Liver (tissue), 9 donors: Measurements from ENCODE around the gene F2RL3. TPM values are rescaled to one million over a fixed set of nuclear protein-coding genes. Genes with fewer than 3 reads are reported as not detected.

Experiments used
- DNase-seq: peaks from one replicate; pipeline ENCODE4 v3.0.0-alpha.2; 2017; ENCODE audit warnings: low spot score
- H3K27ac ChIP-seq, 2 donors: one replicate each; pipeline ENCODE4 v1.7.0; 2013; ENCODE audit warnings: inconsistent platforms in 2 of 2, low read length in 2 of 2, control low read depth in 1 of 2, low read depth in 1 of 2, mild to moderate bottlenecking in 1 of 2
- H3K27me3 ChIP-seq, 4 donors: one replicate each; pipeline versions ENCODE4 v1.6.1 to v1.7.0; 2013; ENCODE audit warnings: low read length in 3 of 4, inconsistent platforms in 1 of 4, mild to moderate bottlenecking in 1 of 4, moderate library complexity in 1 of 4; ENCODE audit not compliant: control insufficient read depth in 4 of 4, insufficient read depth in 4 of 4
- H3K36me3 ChIP-seq, 4 donors: one replicate each; pipeline versions ENCODE4 v1.6.1 to v1.7.0; 2013; ENCODE audit warnings: low read length in 3 of 4, mild to moderate bottlenecking in 3 of 4, low read depth in 1 of 4, moderate library complexity in 1 of 4; ENCODE audit not compliant: control insufficient read depth in 4 of 4, insufficient read depth in 3 of 4
- H3K4me1 ChIP-seq, 4 donors: one replicate each; pipeline versions ENCODE4 v1.6.1 to v1.7.0; 2013; ENCODE audit warnings: low read length in 3 of 4, mild to moderate bottlenecking in 3 of 4, moderate library complexity in 1 of 4; ENCODE audit not compliant: control insufficient read depth in 4 of 4, insufficient read depth in 4 of 4
- H3K4me3 ChIP-seq, 3 donors: one replicate each; pipeline versions ENCODE4 v1.6.1 to v1.7.0; 2013; ENCODE audit warnings: low read length in 3 of 3, control low read depth in 1 of 3, low read depth in 1 of 3, mild to moderate bottlenecking in 1 of 3
- H3K9ac ChIP-seq, 2 donors: one replicate each; pipeline ENCODE4 v1.7.0; 2013; ENCODE audit warnings: low read length in 2 of 2, mild to moderate bottlenecking in 2 of 2, moderate library complexity in 2 of 2, control low read depth in 1 of 2, low read depth in 1 of 2
- H3K9me3 ChIP-seq, 4 donors: one replicate each; pipeline versions ENCODE4 v1.6.1 to v1.7.0; 2013; ENCODE audit warnings: low read length in 3 of 4; ENCODE audit not compliant: control insufficient read depth in 4 of 4
- EGR1 ChIP-seq, 2 donors: IDR thresholded peaks; 2 replicates each; pipeline ENCODE4 v1.6.1; 2016 to 2018; ENCODE audit warnings: antibody characterized with exemption in 2 of 2, low read depth in 2 of 2
- FOXA1 ChIP-seq: IDR thresholded peaks from 2 replicates; pipeline ENCODE4 v1.6.1; 2016; ENCODE audit warnings: antibody characterized with exemption
- FOXA2 ChIP-seq: IDR thresholded peaks from 2 replicates; pipeline ENCODE4 v1.6.1; 2016; ENCODE audit warnings: antibody characterized with exemption
- GABPA ChIP-seq, 2 donors: IDR thresholded peaks in 1 of 2; conservative IDR thresholded peaks in 1 of 2; 2 replicates each; pipeline ENCODE4 v1.6.1; 2016; ENCODE audit warnings: antibody characterized with exemption in 2 of 2, mild to moderate bottlenecking in 1 of 2, moderate library complexity in 1 of 2
- HNF4A ChIP-seq, 2 donors: conservative IDR thresholded peaks; 2 replicates each; pipeline ENCODE4 v1.6.1; 2016; ENCODE audit warnings: antibody characterized with exemption in 2 of 2, mild to moderate bottlenecking in 2 of 2
- HNF4G ChIP-seq: IDR thresholded peaks from 2 replicates; pipeline ENCODE4 v1.6.1; 2016; ENCODE audit warnings: antibody characterized with exemption
- JUND ChIP-seq, 2 donors: IDR thresholded peaks; 2 replicates each; pipeline ENCODE4 v1.6.1; 2016; ENCODE audit warnings: antibody characterized with exemption in 2 of 2
- NR2F2 ChIP-seq: IDR thresholded peaks from 2 replicates; pipeline ENCODE4 v1.6.1; 2016; ENCODE audit warnings: antibody characterized with exemption
- RAD21 ChIP-seq, 2 donors: IDR thresholded peaks; 2 replicates each; pipeline ENCODE4 v1.6.1; 2016; ENCODE audit warnings: antibody characterized with exemption in 2 of 2, mild to moderate bottlenecking in 2 of 2
- RXRA ChIP-seq, 2 donors: IDR thresholded peaks; 2 replicates each; pipeline ENCODE4 v1.6.1; 2017 to 2018; ENCODE audit warnings: antibody characterized with exemption in 2 of 2, mild to moderate bottlenecking in 1 of 2
- SP1 ChIP-seq: IDR thresholded peaks from 2 replicates; pipeline ENCODE4 v1.6.1; 2018; ENCODE audit warnings: antibody characterized with exemption, mild to moderate bottlenecking
- TAF1 ChIP-seq: conservative IDR thresholded peaks from 2 replicates; pipeline ENCODE4 v1.6.1; 2016; ENCODE audit warnings: antibody characterized with exemption, mild to moderate bottlenecking
- WGBS: extraction: QIAGEN DNeasy Blood & Tissue Kit; methylation state at CpG from one replicate; pipeline ENCODE4 v1.1.7; 2013; 5-methylcytosine and 5-hydroxymethylcytosine counted together
- polyA plus RNA-seq, 2 donors: library from polyadenylated mRNA; stranded (reverse) in 1 of 2; unstranded in 1 of 2; fragments of 200-250 nt in 1 of 2; fragments of >200 nt in 1 of 2; fragmentation: Nextera tagmentation in 1 of 2; extraction: Ambion mirVana in 1 of 2; gene quantifications; one replicate each; pipeline versions ENCODE4 v1.2.1 to v1.2.3, GENCODE V29; 2013 to 2015
- total RNA-seq, 2 donors: library from RNA; depleted of rRNA; stranded (reverse); fragments of >200 nt; gene quantifications; one replicate each; pipeline ENCODE4 v1.2.3, GENCODE V29; 2014
- TF ChIP-seq, protein P1 (sequence below): IDR thresholded peaks from 2 replicates; pipeline ENCODE4 v1.6.1; 2016; ENCODE audit warnings: antibody characterized with exemption
- TF ChIP-seq, protein P2 (sequence below): fragments of 150-350 bp; IDR thresholded peaks from 2 replicates; pipeline ENCODE4 v1.5.1; 2017; ENCODE audit warnings: improper control_type of control experiment, low read depth, low read length; ENCODE audit not compliant: missing input control
- TF ChIP-seq, protein P3 (sequence below): IDR thresholded peaks from 2 replicates; pipeline ENCODE4 v1.6.1; 2016; ENCODE audit warnings: antibody characterized with exemption
- donor health status: healthy.
- donor health status: healthy.
- donor health status: healthy.
- donor health status: healthy.
- donor health status: healthy.

The F2RL3 gene
- total and polyA plus RNA-seq, 4 donors: 0.08 to 1.6 (median 0.20) TPM

DNA sequence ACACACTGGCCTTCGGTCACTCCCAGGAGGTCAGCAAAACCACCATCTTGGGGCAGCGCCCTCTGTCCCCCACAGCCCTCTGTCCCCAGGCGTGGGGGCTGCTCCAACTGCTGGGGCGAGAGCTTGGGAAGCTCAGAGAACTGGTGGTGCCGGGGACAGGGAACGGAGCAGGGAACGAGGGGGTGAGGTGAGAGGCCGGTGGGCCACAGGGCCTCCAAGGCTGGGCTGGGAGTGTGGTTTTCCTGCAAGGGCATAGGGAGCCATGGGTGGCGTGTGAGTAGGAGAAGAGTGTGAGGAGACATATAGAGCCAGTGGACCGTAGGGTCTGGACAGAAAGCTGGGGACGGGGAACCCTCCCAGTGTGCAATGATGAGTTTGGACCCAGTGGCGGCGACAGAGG lies 34.1 kb downstream of the F2RL3 start:
- Histone ChIP-seq H3K4me1 (no peaks in the 10 kb centered on the region), H3K36me3 (no peaks in the 10 kb centered on the region), H3K9ac (no peak overlapping the region), H3K4me3 (no peak overlapping the region), H3K27ac (no peak overlapping the region), H3K27me3 (no peaks in the 10 kb centered on the region), H3K9me3 (peaks cover 1 to 13% (median 7%) of the 10 kb centered on the region in 4 donors)
- DNase-seq: no peak
- 89% methylated on average over 13 of the region's 13 CpGs for WGBS
- no peak for TF ChIP-seq EGR1 (IDR thresholded peaks at IDR 0.05; ENCODE audit: low read depth in 2 of 2)
- TF ChIP-seq HNF4A (conservative IDR thresholded peaks at IDR 0.05): no peak
- no peak for TF ChIP-seq JUND (IDR thresholded peaks at IDR 0.05)
- TF ChIP-seq RAD21 (IDR thresholded peaks at IDR 0.05): no peak
- no peak for TF ChIP-seq RXRA (IDR thresholded peaks at IDR 0.05)
- TF ChIP-seq, protein P1, sequence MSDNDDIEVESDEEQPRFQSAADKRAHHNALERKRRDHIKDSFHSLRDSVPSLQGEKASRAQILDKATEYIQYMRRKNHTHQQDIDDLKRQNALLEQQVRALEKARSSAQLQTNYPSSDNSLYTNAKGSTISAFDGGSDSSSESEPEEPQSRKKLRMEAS: no peak
- TF ChIP-seq GABPA (IDR thresholded peaks at IDR 0.05 in 1 of 2, conservative IDR thresholded peaks at IDR 0.05 in 1 of 2): no peak
- TF ChIP-seq HNF4G: no peak
- no peak for TF ChIP-seq SP1
- TF ChIP-seq, protein P2, sequence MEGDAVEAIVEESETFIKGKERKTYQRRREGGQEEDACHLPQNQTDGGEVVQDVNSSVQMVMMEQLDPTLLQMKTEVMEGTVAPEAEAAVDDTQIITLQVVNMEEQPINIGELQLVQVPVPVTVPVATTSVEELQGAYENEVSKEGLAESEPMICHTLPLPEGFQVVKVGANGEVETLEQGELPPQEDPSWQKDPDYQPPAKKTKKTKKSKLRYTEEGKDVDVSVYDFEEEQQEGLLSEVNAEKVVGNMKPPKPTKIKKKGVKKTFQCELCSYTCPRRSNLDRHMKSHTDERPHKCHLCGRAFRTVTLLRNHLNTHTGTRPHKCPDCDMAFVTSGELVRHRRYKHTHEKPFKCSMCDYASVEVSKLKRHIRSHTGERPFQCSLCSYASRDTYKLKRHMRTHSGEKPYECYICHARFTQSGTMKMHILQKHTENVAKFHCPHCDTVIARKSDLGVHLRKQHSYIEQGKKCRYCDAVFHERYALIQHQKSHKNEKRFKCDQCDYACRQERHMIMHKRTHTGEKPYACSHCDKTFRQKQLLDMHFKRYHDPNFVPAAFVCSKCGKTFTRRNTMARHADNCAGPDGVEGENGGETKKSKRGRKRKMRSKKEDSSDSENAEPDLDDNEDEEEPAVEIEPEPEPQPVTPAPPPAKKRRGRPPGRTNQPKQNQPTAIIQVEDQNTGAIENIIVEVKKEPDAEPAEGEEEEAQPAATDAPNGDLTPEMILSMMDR: no peak
- TF ChIP-seq TAF1: no peak

DNA sequence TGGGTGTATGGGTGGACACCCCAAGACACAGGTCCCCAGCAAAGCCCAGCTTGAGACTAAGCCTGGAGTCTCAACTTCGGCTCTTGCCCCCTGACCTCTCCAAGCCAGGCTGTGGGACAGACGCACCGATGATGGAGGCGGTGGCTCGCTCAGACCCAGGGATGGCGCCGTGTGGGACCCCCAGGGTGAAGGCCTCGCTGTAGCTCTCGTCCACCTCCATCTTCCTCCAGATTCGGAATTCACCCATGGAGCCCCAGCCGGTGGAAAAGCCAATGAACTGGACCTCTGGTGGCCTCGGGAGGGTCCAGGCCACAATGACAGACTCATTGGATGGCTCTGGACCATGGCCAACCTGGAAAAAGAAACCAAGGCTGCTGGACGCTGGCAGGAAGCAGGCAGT lies 39.1 kb downstream of the F2RL3 start:
- WGBS: 88% methylated on average over 13 of the region's 13 CpGs
- DNase-seq: no peak
- H3K4me1 ChIP-seq: no peaks in the 10 kb centered on the region
- H3K4me3 ChIP-seq: no peak overlapping the region
- H3K27me3 ChIP-seq: no peaks in the 10 kb centered on the region
- H3K9me3 ChIP-seq: peaks cover 0 to 6% (median 2%) of the 10 kb centered on the region in 4 donors
- H3K27ac ChIP-seq: no peak overlapping the region
- H3K9ac ChIP-seq: no peak overlapping the region
- no peaks in the 10 kb centered on the region for H3K36me3 ChIP-seq
- TF ChIP-seq RXRA (IDR thresholded peaks at IDR 0.05) (no peak), FOXA2 (no peak), RAD21 (IDR thresholded peaks at IDR 0.05) (no peak), EGR1 (IDR thresholded peaks at IDR 0.05; ENCODE audit: low read depth in 2 of 2) (no peak), SP1 (no peak), JUND (IDR thresholded peaks at IDR 0.05) (no peak), NR2F2 (no peak)
- TF ChIP-seq, protein P3, sequence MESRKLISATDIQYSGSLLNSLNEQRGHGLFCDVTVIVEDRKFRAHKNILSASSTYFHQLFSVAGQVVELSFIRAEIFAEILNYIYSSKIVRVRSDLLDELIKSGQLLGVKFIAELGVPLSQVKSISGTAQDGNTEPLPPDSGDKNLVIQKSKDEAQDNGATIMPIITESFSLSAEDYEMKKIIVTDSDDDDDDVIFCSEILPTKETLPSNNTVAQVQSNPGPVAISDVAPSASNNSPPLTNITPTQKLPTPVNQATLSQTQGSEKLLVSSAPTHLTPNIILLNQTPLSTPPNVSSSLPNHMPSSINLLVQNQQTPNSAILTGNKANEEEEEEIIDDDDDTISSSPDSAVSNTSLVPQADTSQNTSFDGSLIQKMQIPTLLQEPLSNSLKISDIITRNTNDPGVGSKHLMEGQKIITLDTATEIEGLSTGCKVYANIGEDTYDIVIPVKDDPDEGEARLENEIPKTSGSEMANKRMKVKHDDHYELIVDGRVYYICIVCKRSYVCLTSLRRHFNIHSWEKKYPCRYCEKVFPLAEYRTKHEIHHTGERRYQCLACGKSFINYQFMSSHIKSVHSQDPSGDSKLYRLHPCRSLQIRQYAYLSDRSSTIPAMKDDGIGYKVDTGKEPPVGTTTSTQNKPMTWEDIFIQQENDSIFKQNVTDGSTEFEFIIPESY: no peak

DNA sequence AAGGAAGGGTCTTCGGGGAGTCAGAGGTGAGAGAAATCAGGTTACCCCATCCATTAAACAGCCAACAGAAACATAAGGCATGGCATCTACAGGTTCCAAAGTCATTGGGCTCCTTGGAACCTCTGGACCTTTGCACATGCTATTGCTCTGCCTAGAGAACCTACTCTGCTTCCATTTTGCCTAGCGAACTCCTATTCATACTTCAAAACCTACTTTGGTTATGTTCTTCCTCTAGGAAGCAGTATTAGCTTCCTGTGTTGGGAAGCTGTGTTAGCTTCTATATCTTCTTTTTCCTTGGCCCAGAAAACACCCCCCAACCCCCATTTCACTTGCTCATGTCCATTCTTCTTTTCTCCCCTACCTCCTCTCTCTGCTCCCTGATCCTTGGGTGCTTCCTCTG lies 39.6 kb downstream of the F2RL3 start:
- no peak overlapping the region for H3K9ac ChIP-seq
- TF ChIP-seq TAF1 (no peak), FOXA1 (no peak), FOXA2 (no peak), HNF4G (no peak), SP1 (no peak), RAD21 (IDR thresholded peaks at IDR 0.05) (no peak), HNF4A (conservative IDR thresholded peaks at IDR 0.05) (no peak)
- H3K27me3 ChIP-seq: no peaks in the 10 kb centered on the region
- no peaks in the 10 kb centered on the region for H3K4me1 ChIP-seq
- H3K36me3 ChIP-seq: no peaks in the 10 kb centered on the region
- no peak overlapping the region for H3K4me3 ChIP-seq
- 96% methylated on average over 2 of the region's 2 CpGs for WGBS
- H3K27ac ChIP-seq: no peak overlapping the region
- H3K9me3 ChIP-seq: peaks cover 0 to 6% (median 2%) of the 10 kb centered on the region in 4 donors
- no peak for DNase-seq
